B cell (primary cell): ENCODE measurements around the gene ZSCAN32. TPM values are rescaled to one million over a fixed set of nuclear protein-coding genes. Genes with fewer than 3 reads are reported as not detected.
A peak's percentile ranks its signal among the peaks of the same experiment; 100 is the strongest.

Experiments used
- ATAC-seq: fragments of 200-7000 bp; cut with Tn5 transposase; one replicate; pipeline ENCODE4 v1.10.0; 2021; ENCODE audit warnings: low read depth, mild to moderate bottlenecking, moderate number of reproducible peaks, moderate library complexity
- CTCF ChIA-PET: fragments of 350-600 bp; sonication (Branson Sonifier 250); formaldehyde crosslinking; loops from one replicate; lab custom pipeline; 2021; ENCODE audit warnings: antibody characterized with exemption, inconsistent platforms; lab: Charles Lee
- POLR2A ChIA-PET: fragments of 350-600 bp; sonication (Branson Sonifier 250); formaldehyde crosslinking; loops from one replicate; lab custom pipeline; 2021; ENCODE audit warnings: antibody characterized with exemption; lab: Charles Lee
- DNase-seq: peaks from one replicate; pipeline ENCODE4 v3.0.0; 2013
- H2AFZ ChIP-seq: 2 replicates; pipeline ENCODE4 v1.6.1; 2012; ENCODE audit warnings: mild to moderate bottlenecking, low read depth, low read length; ENCODE audit not compliant: insufficient read depth, poor library complexity, severe bottlenecking
- H3K27ac ChIP-seq, 2 donors: 1 replicate in 1 of 2; 2 replicates in 1 of 2; pipeline ENCODE4 v1.5.1; 2012 to 2013; ENCODE audit warnings: low read length in 2 of 2, mild to moderate bottlenecking in 2 of 2, moderate library complexity in 1 of 2
- H3K27me3 ChIP-seq, 4 experiments: fragments of 200-600 bp in 1 of 4; sonication (generic) in 1 of 4; replicated peaks in 1 of 4; 1 replicate in 2 of 4; 2 replicates in 2 of 4; pipeline versions ENCODE4 v1.6.1 to v1.7.0; 2013 to 2016; ENCODE audit warnings: low read length in 3 of 4, mild to moderate bottlenecking in 2 of 4, mixed read lengths in 1 of 4, moderate library complexity in 1 of 4; ENCODE audit not compliant: insufficient read depth in 4 of 4, control insufficient read depth in 3 of 4; ENCODE audit errors: control extremely low read depth in 1 of 4
- H3K36me3 ChIP-seq, 2 experiments: replicated peaks in 1 of 2; 1 replicate in 1 of 2; 2 replicates in 1 of 2; pipeline versions ENCODE4 v1.6.1 to v1.7.1; 2013; ENCODE audit warnings: low read length in 1 of 2; ENCODE audit not compliant: insufficient read depth in 2 of 2, control insufficient read depth in 1 of 2; ENCODE audit errors: control extremely low read depth in 1 of 2, extremely low read depth in 1 of 2
- H3K4me1 ChIP-seq, 2 donors: fragments of 200-600 bp in 1 of 2; sonication (generic) in 1 of 2; 1 replicate in 1 of 2; 2 replicates in 1 of 2; pipeline versions ENCODE4 v1.5.1 to v1.6.1; 2013 to 2017; ENCODE audit warnings: low read length in 2 of 2; ENCODE audit not compliant: control insufficient read depth in 2 of 2, insufficient read depth in 2 of 2
- H3K4me2 ChIP-seq: replicated peaks from 2 replicates; pipeline ENCODE3; 2012; ENCODE audit warnings: mild to moderate bottlenecking, low read depth, low read length; ENCODE audit not compliant: poor library complexity, severe bottlenecking
- H3K4me3 ChIP-seq, 5 experiments: fragments of 200-600 bp in 1 of 5; sonication (generic) in 1 of 5; 1 replicate in 3 of 5; 2 replicates in 2 of 5; pipeline versions ENCODE4 v1.5.1 to v1.7.0; 2011 to 2016; ENCODE audit warnings: low read length in 4 of 5, mild to moderate bottlenecking in 4 of 5, low read depth in 2 of 5, control low read depth in 1 of 5, moderate library complexity in 1 of 5; ENCODE audit not compliant: insufficient read depth in 1 of 5; ENCODE audit errors: control extremely low read depth in 1 of 5, extremely low read depth in 1 of 5
- H3K79me2 ChIP-seq: fragments of 200-600 bp; sonication (generic); one replicate; pipeline ENCODE4 v1.6.0; 2016; ENCODE audit warnings: low read length; ENCODE audit not compliant: control insufficient read depth, insufficient read depth
- H3K9ac ChIP-seq: fragments of 200-600 bp; sonication (generic); 2 replicates; pipeline ENCODE4 v1.6.1; 2017; ENCODE audit warnings: mild to moderate bottlenecking, low read length, moderate library complexity
- H3K9me3 ChIP-seq, 3 donors: one replicate each; pipeline versions ENCODE4 v1.6.1 to v1.7.1; 2013; ENCODE audit warnings: low read length in 2 of 3; ENCODE audit not compliant: control insufficient read depth in 2 of 3, insufficient read depth in 1 of 3; ENCODE audit errors: control extremely low read depth in 1 of 3
- H4K20me1 ChIP-seq: 2 replicates; pipeline ENCODE4 v1.6.0; 2012; ENCODE audit warnings: mild to moderate bottlenecking, low read length; ENCODE audit not compliant: insufficient read depth, control insufficient read depth, poor library complexity, severe bottlenecking
- H3K27ac Mint-ChIP-seq: one replicate; pipeline ENCODE4 v1.8.0; 2021; ENCODE audit warnings: mixed read lengths
- H3K27me3 Mint-ChIP-seq: one replicate; pipeline ENCODE4 v1.8.0; 2021; ENCODE audit warnings: mixed read lengths
- H3K4me1 Mint-ChIP-seq: one replicate; pipeline ENCODE4 v1.8.0; 2021; ENCODE audit warnings: mixed read lengths
- H3K4me3 Mint-ChIP-seq: one replicate; pipeline ENCODE4 v1.8.0; 2021; ENCODE audit warnings: mixed read lengths
- H3K9me3 Mint-ChIP-seq: one replicate; pipeline ENCODE4 v1.8.0; 2022; ENCODE audit warnings: mixed read lengths; ENCODE audit not compliant: insufficient read depth
- EZH2 ChIP-seq: IDR thresholded peaks from 2 replicates; pipeline ENCODE4 v1.6.1; 2012; ENCODE audit warnings: borderline replicate concordance, low read depth, mild to moderate bottlenecking, moderate library complexity, low read length; ENCODE audit not compliant: insufficient read depth, poor library complexity, severe bottlenecking
- WGBS: methylation state at CpG from one replicate; pipeline ENCODE4 v1.1.5; 2013; ENCODE audit warnings: missing lambda C conversion rate; ENCODE audit not compliant: insufficient coverage; 5-methylcytosine and 5-hydroxymethylcytosine counted together
- intact Hi-C: fragments of 100-400 bp; cut with micrococcal nuclease; formaldehyde crosslinking; loops from one replicate; pipeline ENCODE4 v1.10.0; 2022
- polyA plus RNA-seq: library from polyadenylated mRNA; depleted of rRNA; stranded (reverse); fragments of >200 nt; gene quantifications from 2 replicates; pipeline ENCODE4 v1.2.3, GENCODE V29; 2012
- total RNA-seq, 2 donors: library from RNA; stranded (reverse); fragments of 120-200 nt in 1 of 2; gene quantifications; 1 replicate in 1 of 2; 2 replicates in 1 of 2; pipeline versions ENCODE4 v1.2.3 to v1.2.4, GENCODE V29; 2013 to 2022
- TF ChIP-seq, protein P1 (sequence below): fragments of 200-600 bp; IDR thresholded peaks from one replicate; pipeline ENCODE4 v1.8.0; 2022; ENCODE audit warnings: antibody characterized with exemption, mild to moderate bottlenecking

ZSCAN32 gene
- total and polyA plus RNA-seq, 2 donors (not counting 1 experiment from before 2014, with no cell fraction given) = 16.3 to 25.9 TPM

DNA sequence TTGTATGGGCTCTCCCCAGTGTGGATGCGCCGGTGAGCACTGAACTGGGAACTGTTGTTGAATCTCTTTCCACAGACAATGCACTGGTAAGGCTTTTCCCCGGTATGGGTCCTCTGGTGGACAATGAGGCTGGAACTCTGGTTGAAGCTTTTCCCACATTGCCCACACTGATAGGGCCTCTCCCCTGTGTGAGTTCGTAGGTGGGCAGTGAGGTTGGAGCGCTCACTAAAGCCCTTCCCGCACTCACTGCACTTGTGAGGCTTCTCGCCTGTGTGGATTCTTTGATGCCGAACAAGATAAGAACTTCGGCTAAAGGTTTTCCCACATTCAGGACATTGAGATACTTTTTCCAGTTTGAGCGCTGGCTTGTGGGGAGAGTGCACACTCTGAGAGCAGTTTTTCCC is 17.8 kb downstream of the ZSCAN32 start:
- DNase-seq = no peak
- 100% methylated on average over 7 of the region's 10 CpGs for WGBS
- H3K27me3 ChIP-seq = no peaks in the 10 kb centered on the region
- H3K9me3 Mint-ChIP-seq = peaks cover 36% of the 10 kb centered on the region
- ATAC-seq = no peak
- no peak overlapping the region for H3K4me3 Mint-ChIP-seq
- CTCF ChIA-PET = no interaction called here
- intact Hi-C loops = no loop called here
- H3K9me3 ChIP-seq = peaks cover 12 to 76% (median 65%) of the 10 kb centered on the region in 3 donors
- no peak overlapping the region for H3K4me3 ChIP-seq
- no peaks in the 10 kb centered on the region for H3K4me1 Mint-ChIP-seq
- no peaks in the 10 kb centered on the region for H4K20me1 ChIP-seq
- no peaks in the 10 kb centered on the region for H3K27me3 Mint-ChIP-seq
- POLR2A ChIA-PET = no interaction called here
- no peak overlapping the region for H2AFZ ChIP-seq
- no peak for TF ChIP-seq EZH2
- TF ChIP-seq, protein P1, sequence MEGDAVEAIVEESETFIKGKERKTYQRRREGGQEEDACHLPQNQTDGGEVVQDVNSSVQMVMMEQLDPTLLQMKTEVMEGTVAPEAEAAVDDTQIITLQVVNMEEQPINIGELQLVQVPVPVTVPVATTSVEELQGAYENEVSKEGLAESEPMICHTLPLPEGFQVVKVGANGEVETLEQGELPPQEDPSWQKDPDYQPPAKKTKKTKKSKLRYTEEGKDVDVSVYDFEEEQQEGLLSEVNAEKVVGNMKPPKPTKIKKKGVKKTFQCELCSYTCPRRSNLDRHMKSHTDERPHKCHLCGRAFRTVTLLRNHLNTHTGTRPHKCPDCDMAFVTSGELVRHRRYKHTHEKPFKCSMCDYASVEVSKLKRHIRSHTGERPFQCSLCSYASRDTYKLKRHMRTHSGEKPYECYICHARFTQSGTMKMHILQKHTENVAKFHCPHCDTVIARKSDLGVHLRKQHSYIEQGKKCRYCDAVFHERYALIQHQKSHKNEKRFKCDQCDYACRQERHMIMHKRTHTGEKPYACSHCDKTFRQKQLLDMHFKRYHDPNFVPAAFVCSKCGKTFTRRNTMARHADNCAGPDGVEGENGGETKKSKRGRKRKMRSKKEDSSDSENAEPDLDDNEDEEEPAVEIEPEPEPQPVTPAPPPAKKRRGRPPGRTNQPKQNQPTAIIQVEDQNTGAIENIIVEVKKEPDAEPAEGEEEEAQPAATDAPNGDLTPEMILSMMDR = no peak
- H3K36me3 ChIP-seq = peaks cover 9 to 43% of the 10 kb centered on the region in 2 experiments
- no peak overlapping the region for H3K27ac ChIP-seq
- H3K9ac ChIP-seq = peak overlapping the region; percentile 2
- H3K27ac Mint-ChIP-seq = no peak overlapping the region
- H3K4me2 ChIP-seq = no peak overlapping the region
- H3K4me1 ChIP-seq = no peaks in the 10 kb centered on the region
- H3K79me2 ChIP-seq = peaks cover 9% of the 10 kb centered on the region

DNA sequence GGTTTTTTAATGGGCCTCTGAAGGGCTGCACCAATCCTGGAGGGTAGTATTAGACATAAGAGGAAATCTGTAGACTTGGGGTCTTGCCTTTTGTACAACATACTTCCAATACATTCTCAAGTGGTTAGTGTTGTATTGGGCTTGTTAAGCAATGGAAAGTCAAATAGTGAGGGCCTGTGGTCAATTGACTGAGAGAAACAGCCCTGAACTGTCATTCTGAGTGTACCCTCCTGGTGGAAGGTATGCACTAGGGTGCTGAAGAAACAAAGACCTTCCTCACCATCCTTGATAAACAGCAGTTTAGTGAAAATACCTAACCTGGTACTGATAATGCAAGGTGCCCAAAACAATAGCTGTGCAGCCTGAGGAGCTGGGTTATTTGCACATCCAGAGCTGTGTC is 22.9 kb downstream of the ZSCAN32 start:
- no peaks in the 10 kb centered on the region for H3K4me1 ChIP-seq
- Mint-ChIP-seq H3K9me3 (peaks cover 32% of the 10 kb centered on the region), H3K27ac (no peak overlapping the region), H3K4me1 (no peaks in the 10 kb centered on the region), H3K27me3 (no peaks in the 10 kb centered on the region), H3K4me3 (no peak overlapping the region)
- H3K4me3 ChIP-seq = no peak overlapping the region
- ChIA-PET POLR2A (no interaction called here), CTCF (no interaction called here)
- TF ChIP-seq, protein P1 = no peak
- no peak for TF ChIP-seq EZH2
- H3K27me3 ChIP-seq = no peaks in the 10 kb centered on the region
- ATAC-seq (no peak), DNase-seq (no peak)
- intact Hi-C loops = no loop called here
- no peak overlapping the region for H2AFZ ChIP-seq
- H3K79me2 ChIP-seq = no peaks in the 10 kb centered on the region
- H3K9me3 ChIP-seq = peaks cover 9 to 72% (median 69%) of the 10 kb centered on the region in 3 donors
- H3K9ac ChIP-seq = no peak overlapping the region
- no peak overlapping the region for H3K27ac ChIP-seq
- H3K4me2 ChIP-seq = no peak overlapping the region
- no peaks in the 10 kb centered on the region for H4K20me1 ChIP-seq
- peaks cover 3 to 9% of the 10 kb centered on the region in 2 experiments for H3K36me3 ChIP-seq
